GM12878 (cell line): ENCODE measurements around the gene BDP1. TPM values are rescaled to one million over a fixed set of nuclear protein-coding genes. Genes with fewer than 3 reads are reported as not detected.
A peak's percentile ranks its signal among the peaks of the same experiment; 100 is the strongest.

Source experiments
- ATF7 ChIP-seq: fragments of 450-650 bp; IDR thresholded peaks from 2 replicates; pipeline ENCODE4 v1.6.1; 2016; ENCODE audit warnings: low read depth, mild to moderate bottlenecking
- BMI1 ChIP-seq: fragments of 450-650 bp; IDR thresholded peaks from 2 replicates; pipeline ENCODE4 v1.6.1; 2016; ENCODE audit warnings: mild to moderate bottlenecking, moderate library complexity, borderline replicate concordance
- BRCA1 ChIP-seq: IDR thresholded peaks from 2 replicates; pipeline ENCODE4 v1.6.1; 2011; ENCODE audit warnings: low read depth, low read length, improper control_type of control experiment
- CHD4 ChIP-seq: fragments of 200-600 bp; sonication (generic); IDR thresholded peaks from 2 replicates; pipeline ENCODE4 v1.6.1; 2016; ENCODE audit warnings: mild to moderate bottlenecking
- ESRRA ChIP-seq: IDR thresholded peaks from 2 replicates; pipeline ENCODE4 v1.6.1; 2012; ENCODE audit warnings: mild to moderate bottlenecking, low read length, improper control_type of control experiment
- ETV6 ChIP-seq, 2 experiments: fragments of 450-650 bp in 1 of 2; IDR thresholded peaks in 1 of 2; conservative IDR thresholded peaks in 1 of 2; 2 replicates each; pipeline ENCODE4 v1.6.1; 2014; ENCODE audit warnings: antibody characterized with exemption in 1 of 2, borderline replicate concordance in 1 of 2, low read depth in 1 of 2, mild to moderate bottlenecking in 1 of 2, moderate library complexity in 1 of 2
- GATAD2B ChIP-seq: fragments of 450-650 bp; conservative IDR thresholded peaks from 2 replicates; pipeline ENCODE4 v1.6.1; 2017; ENCODE audit warnings: low read depth, mild to moderate bottlenecking, moderate library complexity
- HDAC2 ChIP-seq: fragments of 200-600 bp; sonication (generic); IDR thresholded peaks from 2 replicates; pipeline ENCODE4 v1.6.1; 2017
- HDAC6 ChIP-seq: fragments of 200-600 bp; sonication (generic); IDR thresholded peaks from one replicate; pipeline ENCODE4 v1.8.0; 2017; ENCODE audit warnings: antibody characterized with exemption; ENCODE audit not compliant: unreplicated experiment
- HSF1 ChIP-seq: fragments of 150-350 bp; IDR thresholded peaks from 2 replicates; pipeline ENCODE4 v1.6.1; 2014; ENCODE audit warnings: mild to moderate bottlenecking, low read depth, low read length
- KLF5 ChIP-seq: fragments of 450-650 bp; IDR thresholded peaks from 2 replicates; pipeline ENCODE4 v1.6.1; 2014; ENCODE audit warnings: mild to moderate bottlenecking; ENCODE audit not compliant: partially characterized antibody
- NKRF ChIP-seq: fragments of 450-650 bp; conservative IDR thresholded peaks from 2 replicates; pipeline ENCODE4 v1.6.1; 2017; ENCODE audit warnings: mild to moderate bottlenecking, moderate library complexity
- NR2F1 ChIP-seq: fragments of 450-650 bp; conservative IDR thresholded peaks from 2 replicates; pipeline ENCODE4 v1.6.1; 2017; ENCODE audit warnings: mild to moderate bottlenecking
- POLR2AphosphoS2 ChIP-seq: IDR thresholded peaks from 2 replicates; pipeline ENCODE4 v1.6.1; 2011; ENCODE audit warnings: low read depth, mild to moderate bottlenecking, low read length, improper control_type of control experiment, moderate library complexity
- PRDM15 ChIP-seq: fragments of 450-650 bp; formaldehyde crosslinking; IDR thresholded peaks from 2 replicates; pipeline ENCODE4 v1.4.0; 2020; ENCODE audit warnings: mild to moderate bottlenecking, moderate library complexity
- SMARCA5 ChIP-seq: fragments of 450-650 bp; IDR thresholded peaks from 2 replicates; pipeline ENCODE4 v1.6.1; 2017; ENCODE audit warnings: mild to moderate bottlenecking
- TARDBP ChIP-seq: IDR thresholded peaks from 2 replicates; pipeline ENCODE4 v1.6.1; 2016; ENCODE audit warnings: borderline replicate concordance
- ZNF217 ChIP-seq: fragments of 450-650 bp; IDR thresholded peaks from 2 replicates; pipeline ENCODE4 v1.6.1; 2017; ENCODE audit warnings: antibody characterized with exemption, mild to moderate bottlenecking
- polyA plus RNA-seq, 11 experiments: library from polyadenylated mRNA; depleted of rRNA in 4 of 11; unstranded in 6 of 11; stranded (reverse) in 5 of 11; fragments of >200 nt; fragmentation: Nextera tagmentation in 4 of 11; fragmentation: Illumina TruSeq in 1 of 11; extraction: Ambion mirVana in 4 of 11; extraction: Trizol in 1 of 11; gene quantifications; 1 replicate in 1 of 11; 2 replicates in 10 of 11; pipeline versions ENCODE4 v1.2.1 to v1.2.3, GENCODE V29; 2011 to 2016; ENCODE audit warnings: inconsistent platforms in 2 of 11, missing spikeins in 2 of 11, low read depth in 1 of 11
- total RNA-seq, 4 experiments: library from RNA; depleted of rRNA in 3 of 4; stranded (reverse); fragments of >200 nt in 3 of 4; fragmentation: Illumina TruSeq in 1 of 4; extraction: Trizol in 1 of 4; gene quantifications; 2 replicates each; pipeline versions ENCODE4 v1.2.1 to v1.2.3, GENCODE V29; 2013 to 2021
- TF ChIP-seq, protein P1 (sequence below): fragments of 450-650 bp; IDR thresholded peaks from 2 replicates; pipeline ENCODE4 v1.6.1; 2016; ENCODE audit warnings: mild to moderate bottlenecking
- TF ChIP-seq, protein P2 (sequence below): IDR thresholded peaks from 2 replicates; pipeline ENCODE4 v1.6.1; 2012; ENCODE audit warnings: low read length, inconsistent platforms

Gene BDP1
- total and polyA plus RNA-seq, 10 of the 15 experiments (the other 5 are each of a cell fraction or from before 2014, with no cell fraction given), result 6.1 to 31.1 (median 17.7) TPM

GRCh38 chr5:71586941-71587765 is 131.7 kb downstream of the BDP1 start, which contains the start of gene MCCC2 (continued):
- TF ChIP-seq, protein P1, sequence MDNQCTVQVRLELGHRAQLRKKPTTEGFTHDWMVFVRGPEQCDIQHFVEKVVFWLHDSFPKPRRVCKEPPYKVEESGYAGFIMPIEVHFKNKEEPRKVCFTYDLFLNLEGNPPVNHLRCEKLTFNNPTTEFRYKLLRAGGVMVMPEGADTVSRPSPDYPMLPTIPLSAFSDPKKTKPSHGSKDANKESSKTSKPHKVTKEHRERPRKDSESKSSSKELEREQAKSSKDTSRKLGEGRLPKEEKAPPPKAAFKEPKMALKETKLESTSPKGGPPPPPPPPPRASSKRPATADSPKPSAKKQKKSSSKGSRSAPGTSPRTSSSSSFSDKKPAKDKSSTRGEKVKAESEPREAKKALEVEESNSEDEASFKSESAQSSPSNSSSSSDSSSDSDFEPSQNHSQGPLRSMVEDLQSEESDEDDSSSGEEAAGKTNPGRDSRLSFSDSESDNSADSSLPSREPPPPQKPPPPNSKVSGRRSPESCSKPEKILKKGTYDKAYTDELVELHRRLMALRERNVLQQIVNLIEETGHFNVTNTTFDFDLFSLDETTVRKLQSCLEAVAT, result peak; percentile 40
- TF ChIP-seq GATAD2B, result peak; percentile 94
- no peak for TF ChIP-seq PRDM15 (CRISPR knock-in tag)
- no peak for TF ChIP-seq ESRRA
- no peak for TF ChIP-seq HSF1
- TF ChIP-seq HDAC2, result no peak; the same call in 1 of the 2 replicates
- TF ChIP-seq SMARCA5, result 0 out of 2 replicates have a peak, but pooled peaks have one; percentile 4
- TF ChIP-seq BRCA1, result 0 out of 2 replicates have a peak, but pooled peaks have one; percentile 10
- peak; percentile 59 for TF ChIP-seq HDAC6
- TF ChIP-seq NKRF, result peak; percentile 58
- peak in 1 of 2 experiments; percentile 19; a peak in 1 of 4 replicates for TF ChIP-seq ETV6 (conservative IDR thresholded peaks at IDR 0.05 in 1 of 2, IDR thresholded peaks at IDR 0.05 in 1 of 2; ENCODE audit: borderline replicate concordance in 1 of 2, low read depth in 1 of 2)
- TF ChIP-seq ZNF217, result no peak
- TF ChIP-seq NR2F1, result peak; percentile 56
- TF ChIP-seq, protein P2, sequence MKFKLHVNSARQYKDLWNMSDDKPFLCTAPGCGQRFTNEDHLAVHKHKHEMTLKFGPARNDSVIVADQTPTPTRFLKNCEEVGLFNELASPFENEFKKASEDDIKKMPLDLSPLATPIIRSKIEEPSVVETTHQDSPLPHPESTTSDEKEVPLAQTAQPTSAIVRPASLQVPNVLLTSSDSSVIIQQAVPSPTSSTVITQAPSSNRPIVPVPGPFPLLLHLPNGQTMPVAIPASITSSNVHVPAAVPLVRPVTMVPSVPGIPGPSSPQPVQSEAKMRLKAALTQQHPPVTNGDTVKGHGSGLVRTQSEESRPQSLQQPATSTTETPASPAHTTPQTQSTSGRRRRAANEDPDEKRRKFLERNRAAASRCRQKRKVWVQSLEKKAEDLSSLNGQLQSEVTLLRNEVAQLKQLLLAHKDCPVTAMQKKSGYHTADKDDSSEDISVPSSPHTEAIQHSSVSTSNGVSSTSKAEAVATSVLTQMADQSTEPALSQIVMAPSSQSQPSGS, result no peak
- TF ChIP-seq KLF5, result peak; percentile 49
- TF ChIP-seq CHD4, result no peak
- TF ChIP-seq POLR2AphosphoS2, result peak; percentile 81; the same call in 1 of the 2 replicates
- TF ChIP-seq ATF7, result no peak
- TF ChIP-seq BMI1, result no peak
- TF ChIP-seq TARDBP, result no peak
